Fibroblast of villous mesenchyme (primary cell): ENCODE results near the gene ARAP1. TPM values are rescaled to one million over a fixed set of nuclear protein-coding genes. Genes with fewer than 3 reads are reported as not detected.
A peak's percentile ranks its signal among the peaks of the same experiment; 100 is the strongest.

Experiments
- DNase-seq: peaks from one replicate; pipeline ENCODE4 v3.0.0-alpha.2; 2010; ENCODE audit warnings: low read depth
- H3K4me3 ChIP-seq: 2 replicates; pipeline ENCODE4 v1.5.1; 2011; ENCODE audit warnings: low read depth, mild to moderate bottlenecking, low read length
- total RNA-seq: library from RNA; depleted of rRNA; stranded (reverse); fragments of >200 nt; gene quantifications from 2 replicates; pipeline ENCODE4 v1.2.3, GENCODE V29; 2012
- TF ChIP-seq, protein P1 (sequence below): IDR thresholded peaks from 2 replicates; pipeline ENCODE4 v1.5.1; 2012; ENCODE audit warnings: low read depth, mild to moderate bottlenecking, low read length; ENCODE audit not compliant: insufficient read depth

ARAP1 gene
- total RNA-seq, 1 donor = 73.0 TPM

DNA sequence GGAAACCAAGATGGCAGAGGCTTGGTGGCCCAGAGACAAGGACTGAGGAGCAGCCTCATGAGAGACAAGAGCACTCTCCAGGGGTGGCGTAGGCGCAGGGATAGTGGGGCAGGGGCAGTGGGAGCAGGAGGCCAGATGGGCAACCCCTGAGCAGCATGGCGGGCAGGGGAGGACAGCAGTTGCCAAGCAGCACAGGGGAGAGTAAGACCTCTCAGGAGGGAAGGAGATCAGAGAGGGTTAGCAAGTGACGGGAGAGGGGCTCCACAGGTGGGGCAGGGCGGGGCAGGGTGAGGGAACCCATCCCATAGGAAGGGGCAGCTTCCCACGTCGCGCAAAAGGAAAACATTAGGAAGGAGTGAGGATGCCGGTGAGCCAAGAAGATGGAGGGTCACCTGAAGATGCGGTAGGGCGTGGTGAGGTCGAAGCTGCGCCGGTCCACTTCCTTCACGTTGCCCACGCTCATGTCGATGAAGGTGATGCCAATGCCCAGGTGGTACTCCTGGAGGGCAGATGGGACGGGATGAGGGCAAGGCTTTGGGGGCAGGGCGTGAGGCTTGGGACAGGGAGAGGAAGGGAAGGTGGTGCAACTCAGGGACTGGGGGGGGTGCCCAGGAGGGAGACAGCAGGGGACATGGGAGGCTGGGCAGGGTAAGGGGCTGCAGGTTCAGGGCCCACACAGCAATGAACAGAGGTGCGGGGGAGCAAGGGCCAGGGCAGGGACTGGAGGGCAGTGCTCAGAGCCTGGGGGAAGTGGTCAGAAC lies 42.5 kb downstream of the ARAP1 start:
- TF ChIP-seq, protein P1, sequence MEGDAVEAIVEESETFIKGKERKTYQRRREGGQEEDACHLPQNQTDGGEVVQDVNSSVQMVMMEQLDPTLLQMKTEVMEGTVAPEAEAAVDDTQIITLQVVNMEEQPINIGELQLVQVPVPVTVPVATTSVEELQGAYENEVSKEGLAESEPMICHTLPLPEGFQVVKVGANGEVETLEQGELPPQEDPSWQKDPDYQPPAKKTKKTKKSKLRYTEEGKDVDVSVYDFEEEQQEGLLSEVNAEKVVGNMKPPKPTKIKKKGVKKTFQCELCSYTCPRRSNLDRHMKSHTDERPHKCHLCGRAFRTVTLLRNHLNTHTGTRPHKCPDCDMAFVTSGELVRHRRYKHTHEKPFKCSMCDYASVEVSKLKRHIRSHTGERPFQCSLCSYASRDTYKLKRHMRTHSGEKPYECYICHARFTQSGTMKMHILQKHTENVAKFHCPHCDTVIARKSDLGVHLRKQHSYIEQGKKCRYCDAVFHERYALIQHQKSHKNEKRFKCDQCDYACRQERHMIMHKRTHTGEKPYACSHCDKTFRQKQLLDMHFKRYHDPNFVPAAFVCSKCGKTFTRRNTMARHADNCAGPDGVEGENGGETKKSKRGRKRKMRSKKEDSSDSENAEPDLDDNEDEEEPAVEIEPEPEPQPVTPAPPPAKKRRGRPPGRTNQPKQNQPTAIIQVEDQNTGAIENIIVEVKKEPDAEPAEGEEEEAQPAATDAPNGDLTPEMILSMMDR = no peak
- DNase-seq = no peak

DNA sequence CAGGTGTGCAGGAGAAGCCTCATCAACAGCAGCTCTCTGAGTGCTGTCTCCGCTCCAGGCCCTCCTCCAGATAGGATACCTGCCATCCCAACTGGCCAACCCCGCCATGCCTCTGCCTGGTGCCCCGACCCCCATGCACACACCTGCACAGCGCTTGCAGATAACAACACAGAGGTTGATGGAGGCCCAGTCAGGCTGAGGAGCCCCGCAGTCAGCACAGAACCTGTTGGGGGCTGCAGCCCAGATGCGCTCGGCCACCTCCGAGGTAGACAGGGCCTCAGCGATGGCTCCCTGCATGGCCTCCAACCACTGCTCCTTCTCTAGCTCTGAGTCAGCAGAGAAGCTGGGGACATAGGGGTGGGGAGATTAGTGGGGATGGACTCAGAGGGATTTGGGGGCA lies 45.2 kb downstream of the ARAP1 start:
- DNase-seq = no peak
- H3K4me3 ChIP-seq = no peak overlapping the region
- TF ChIP-seq, protein P1 = no peak

More for the DNA sequence above, 42.5 kb downstream of the ARAP1 start:
- no peak overlapping the region for H3K4me3 ChIP-seq

DNA sequence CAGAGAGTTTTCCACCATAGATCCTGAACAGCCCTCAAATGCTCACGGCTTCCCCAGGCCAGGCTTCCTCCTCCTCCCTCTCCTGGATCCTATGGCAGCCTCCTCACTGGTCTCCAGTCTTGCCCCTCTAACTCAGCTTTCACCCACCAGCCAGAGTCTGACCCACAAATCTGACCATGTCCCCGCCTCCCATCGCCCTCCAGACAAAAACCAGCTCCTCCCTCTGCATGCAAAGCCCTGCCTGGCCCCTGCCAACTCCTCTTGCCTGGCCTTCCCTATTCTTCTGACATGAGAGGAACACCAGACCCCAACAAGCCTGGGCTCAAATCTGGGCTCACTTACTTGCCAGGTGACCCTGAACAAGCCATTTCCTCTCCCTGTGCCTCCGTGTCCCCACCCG lies 45.6 kb downstream of the ARAP1 start:
- no peak overlapping the region for H3K4me3 ChIP-seq
- TF ChIP-seq, protein P1 = no peak
- no peak for DNase-seq

DNA sequence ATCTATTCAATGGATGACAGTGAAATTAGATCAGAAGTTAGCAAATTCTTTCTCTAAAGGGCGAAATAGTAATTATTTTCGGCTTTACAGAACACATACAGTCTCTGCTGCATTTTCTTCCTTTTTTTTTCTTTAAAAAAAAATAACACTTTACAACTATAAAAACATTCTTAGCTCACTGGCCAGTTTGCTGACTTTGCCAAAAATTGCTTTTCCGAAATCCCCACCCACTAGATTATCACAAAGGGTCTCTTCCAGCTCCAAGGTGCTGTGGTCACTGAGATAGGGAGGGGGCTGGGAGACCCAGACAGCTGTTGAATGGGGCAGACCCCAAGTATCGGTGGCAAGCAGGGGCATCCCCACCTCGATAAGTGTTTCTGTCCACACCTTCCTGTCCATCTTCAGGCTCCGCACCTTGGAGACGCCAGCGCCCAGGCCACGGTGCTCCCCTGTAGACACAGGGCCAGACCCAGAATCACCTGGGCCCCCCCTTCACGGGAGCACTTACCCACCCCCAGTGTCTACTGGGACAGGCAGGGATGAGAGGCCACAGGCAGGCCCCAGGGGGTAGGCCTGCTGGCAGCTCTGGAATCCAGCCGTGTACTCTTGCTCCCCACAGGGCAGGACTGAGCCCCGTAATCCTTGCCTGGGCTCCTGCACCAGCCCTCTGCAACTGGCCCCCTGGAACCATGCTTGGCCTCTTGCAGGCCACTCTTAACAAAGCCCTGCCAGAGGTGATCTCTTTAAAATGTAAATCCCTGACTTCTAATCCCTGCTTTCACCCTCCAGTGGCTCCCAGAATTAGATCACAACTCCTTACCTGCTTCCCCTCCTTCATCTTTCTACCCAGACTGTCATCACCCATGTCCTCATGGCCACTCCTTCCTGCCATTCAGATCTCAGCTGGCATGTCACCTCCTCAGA lies 46.5 kb downstream of the ARAP1 start:
- DNase-seq = no peak
- no peak overlapping the region for H3K4me3 ChIP-seq
- TF ChIP-seq, protein P1 = no peak

DNA sequence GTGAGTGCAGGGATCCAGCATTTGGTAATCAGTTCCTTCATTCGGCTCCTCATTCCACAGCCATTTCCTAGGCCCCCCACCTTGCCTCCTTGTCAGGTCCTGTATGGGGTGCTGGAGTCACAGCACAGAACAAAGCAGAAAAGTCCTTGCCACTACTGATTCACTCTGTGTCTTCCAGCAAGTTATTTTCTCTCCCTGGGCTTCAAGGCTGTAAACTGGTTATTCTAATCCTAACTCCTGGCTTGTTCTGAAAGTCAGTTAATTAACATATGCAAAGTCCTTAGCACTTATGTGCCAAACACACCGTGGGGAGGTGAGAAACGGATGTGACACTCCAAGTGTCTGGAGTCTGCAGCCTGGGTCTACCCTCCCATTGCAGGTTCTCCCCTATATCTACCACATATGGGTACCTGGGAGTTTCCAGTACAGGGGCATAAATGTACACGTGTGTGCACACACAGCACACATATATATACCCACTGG lies 47.4 kb downstream of the ARAP1 start:
- DNase-seq = no peak
- TF ChIP-seq, protein P1 = no peak
- H3K4me3 ChIP-seq = no peak overlapping the region

DNA sequence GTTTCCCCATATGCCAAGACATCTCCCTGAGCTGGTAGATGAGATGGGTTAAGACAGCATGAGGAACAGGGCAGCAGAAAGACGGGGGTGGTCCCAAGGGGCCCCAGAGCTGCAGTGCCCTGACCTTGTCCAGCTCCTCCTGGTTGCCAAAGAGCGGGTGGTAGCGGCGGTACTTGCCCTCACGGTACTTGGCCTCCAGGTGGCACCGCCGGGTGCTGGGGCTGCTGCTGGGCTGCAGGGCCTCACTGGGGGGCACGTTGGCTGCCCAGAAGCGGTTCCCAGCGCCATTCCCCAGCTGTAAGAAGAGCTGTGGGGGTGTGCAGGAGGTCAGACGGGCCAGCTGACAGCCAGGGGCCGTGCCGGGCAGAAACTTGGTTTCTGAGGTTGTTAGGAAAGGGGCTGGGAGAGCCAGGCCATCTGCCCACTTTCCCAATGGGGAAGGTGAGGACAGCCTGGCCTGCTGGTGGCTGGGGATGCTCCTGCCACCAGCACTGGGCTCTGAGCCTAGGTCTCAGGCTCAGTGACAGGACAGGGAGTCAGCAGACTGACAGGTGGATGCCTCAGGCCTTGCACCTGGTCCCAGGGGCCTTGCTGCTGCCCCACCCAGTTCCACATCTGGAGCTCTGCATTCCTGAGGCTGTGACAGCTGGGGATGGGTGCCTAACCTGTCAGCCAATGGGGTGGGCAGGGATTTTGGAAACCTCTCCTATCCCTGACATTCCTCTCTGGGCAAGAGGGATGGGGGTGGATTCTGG lies 48.0 kb downstream of the ARAP1 start:
- no peak for DNase-seq
- H3K4me3 ChIP-seq = no peak overlapping the region
- TF ChIP-seq, protein P1 = peak; percentile 12
